SW 1271 (cell line): ENCODE measurements around the gene PBX3.
"Not testable (repeated sequence)": the region's sequence is repeated elsewhere in the genome, so short reads cannot be mapped to it uniquely, and the experiment has no call there.

Experiments used
- DNase-seq, 2 experiments: peaks; one replicate each; lab custom pipeline; 2025; lab: John Stamatoyannopoulos, UW

Gene PBX3

DNA sequence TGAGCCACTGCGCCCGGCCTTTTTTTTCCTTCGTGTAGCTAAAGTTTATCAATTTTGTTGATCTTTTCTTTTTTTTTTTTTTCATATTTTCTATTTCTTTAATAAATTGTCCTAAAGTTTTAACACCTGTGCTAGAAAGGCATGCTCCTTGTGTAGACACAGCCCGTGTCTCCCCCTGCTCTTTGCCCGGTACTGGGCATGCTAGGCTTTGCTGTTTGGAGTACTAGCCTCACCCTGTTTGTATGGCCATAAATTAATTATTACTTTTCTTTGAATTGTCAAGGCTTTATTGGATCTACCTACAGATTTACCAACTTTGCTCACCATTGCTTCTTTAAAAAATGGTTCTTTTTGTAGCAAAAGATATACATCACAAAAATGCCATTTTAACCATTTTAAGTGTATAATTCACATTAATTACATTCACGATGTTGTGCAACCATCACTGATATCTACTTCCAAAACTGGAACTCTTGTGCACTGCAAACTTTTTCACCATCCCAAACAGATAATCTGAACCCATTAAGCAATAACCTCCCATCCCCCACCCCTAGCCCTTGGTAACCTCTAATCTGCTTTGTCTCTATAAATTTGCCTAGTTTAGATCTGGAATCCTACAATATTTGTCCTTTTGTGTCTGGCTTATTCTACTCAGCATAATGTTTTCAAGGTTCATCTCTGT is 31.5 kb downstream of the PBX3 start:
- not testable (repeated sequence) for DNase-seq

DNA sequence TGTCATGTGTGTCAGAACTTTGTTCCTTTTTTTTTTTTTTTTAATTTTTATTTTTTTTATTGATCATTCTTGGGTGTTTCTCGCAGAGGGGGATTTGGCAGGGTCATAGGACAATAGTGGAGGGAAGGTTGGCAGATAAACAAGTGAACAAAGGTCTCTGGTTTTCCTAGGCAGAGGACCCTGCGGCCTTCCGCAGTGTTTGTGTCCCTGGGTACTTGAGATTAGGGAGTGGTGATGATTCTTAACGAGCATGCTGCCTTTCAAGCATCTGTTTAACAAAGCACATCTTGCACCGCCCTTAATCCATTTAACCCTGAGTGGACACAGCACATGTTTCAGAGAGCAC is 32.0 kb downstream of the PBX3 start:
- not testable (repeated sequence) for DNase-seq

DNA sequence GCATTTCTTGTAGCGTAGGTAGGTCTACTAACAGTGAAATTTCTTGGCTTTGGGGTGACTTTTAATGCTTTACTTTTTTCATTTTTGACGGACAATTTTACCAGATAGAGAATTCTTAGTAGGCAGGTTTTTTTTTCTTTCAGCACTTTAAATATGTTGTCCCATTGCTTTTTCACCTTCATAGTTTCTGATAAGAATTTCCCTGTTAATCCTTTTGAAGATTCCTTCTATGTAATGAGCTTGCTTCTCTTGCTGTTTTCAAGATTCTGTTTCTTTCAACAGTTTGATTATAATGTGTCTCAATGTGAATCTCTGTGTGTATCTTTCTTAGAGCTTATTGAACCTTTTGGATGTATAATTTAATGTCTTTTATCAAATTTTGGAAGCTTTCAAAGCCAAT is 35.5 kb downstream of the PBX3 start:
- no peak for DNase-seq

DNA sequence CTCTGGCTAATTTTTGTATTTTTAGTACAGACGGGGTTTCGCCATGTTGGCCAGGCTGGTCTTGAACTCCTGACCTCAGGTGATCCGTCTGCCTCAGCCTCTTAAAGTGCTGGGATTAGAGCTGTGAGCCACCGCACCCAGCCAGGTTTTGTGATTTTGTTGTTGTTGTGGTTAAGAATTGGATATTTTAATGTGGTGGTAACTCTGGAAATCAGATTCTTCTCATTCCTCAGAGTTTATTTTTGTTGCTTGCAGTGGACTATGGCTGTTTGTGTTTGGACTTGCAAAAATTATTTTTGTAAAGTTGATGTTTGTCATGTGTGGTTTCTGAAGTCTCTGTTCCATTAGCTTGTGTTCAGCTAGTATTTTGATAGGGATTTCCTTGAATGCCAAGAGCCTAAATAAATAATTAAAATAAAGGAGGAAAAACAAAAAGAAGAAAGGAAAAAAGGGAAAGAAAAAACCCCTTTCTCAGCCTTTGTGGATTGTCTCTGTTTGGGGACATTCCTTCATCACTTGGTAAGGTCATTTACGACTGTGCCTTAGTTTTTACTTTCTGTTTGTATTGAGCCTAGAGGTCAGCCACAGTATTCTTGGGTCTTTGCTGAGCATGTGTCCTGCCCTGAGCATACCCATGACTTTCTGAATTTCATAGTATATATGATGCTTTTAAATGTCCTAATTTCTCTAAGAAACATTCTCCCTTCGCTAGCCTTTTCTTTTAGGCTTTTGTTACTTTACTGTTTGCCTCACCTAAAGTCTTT is 37.3 kb downstream of the PBX3 start:
- no peak for DNase-seq

DNA sequence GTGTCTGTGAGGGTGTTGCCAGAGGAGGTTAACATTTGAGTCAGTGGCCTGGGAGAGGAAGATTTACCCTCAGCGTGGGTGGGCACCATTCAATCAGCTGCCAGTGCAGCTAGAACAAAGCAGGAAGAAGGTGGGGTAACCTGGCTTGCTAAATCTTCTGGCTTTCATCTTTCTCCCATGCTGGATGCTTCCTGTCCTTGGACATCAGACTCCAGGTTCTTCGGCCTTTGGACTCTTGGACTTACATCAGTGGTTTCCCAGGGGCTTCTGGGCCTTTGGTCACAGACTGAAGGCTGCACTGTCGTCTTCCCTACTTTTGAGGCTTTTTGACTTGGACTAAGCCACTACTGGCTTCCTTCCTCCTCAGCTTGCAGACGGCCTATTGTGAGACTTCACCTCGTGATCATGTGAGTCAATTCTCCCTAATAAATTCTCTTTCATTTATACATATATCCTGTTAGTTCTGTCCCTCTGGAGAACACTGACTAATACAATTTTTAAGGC is 38.1 kb downstream of the PBX3 start:
- DNase-seq = no peak

DNA sequence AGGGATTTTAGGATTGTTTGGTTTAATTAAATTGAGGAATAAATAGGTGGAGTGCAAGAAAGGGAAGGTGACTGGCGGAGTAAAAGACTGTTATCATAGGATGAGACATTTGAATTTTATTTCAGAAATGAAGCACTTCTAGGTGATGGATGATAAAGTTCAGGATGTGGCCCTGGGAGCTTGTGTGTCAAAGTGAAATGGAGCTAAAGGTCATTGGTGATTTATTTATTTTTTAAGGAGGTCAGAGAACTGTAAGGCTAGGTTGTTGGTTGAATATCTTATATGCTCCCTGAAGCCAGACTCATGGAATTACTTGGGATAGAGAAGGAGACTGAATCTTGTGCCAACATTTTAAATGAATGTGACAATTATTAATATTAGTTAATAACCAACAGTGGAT is 40.5 kb downstream of the PBX3 start:
- DNase-seq = no peak

DNA sequence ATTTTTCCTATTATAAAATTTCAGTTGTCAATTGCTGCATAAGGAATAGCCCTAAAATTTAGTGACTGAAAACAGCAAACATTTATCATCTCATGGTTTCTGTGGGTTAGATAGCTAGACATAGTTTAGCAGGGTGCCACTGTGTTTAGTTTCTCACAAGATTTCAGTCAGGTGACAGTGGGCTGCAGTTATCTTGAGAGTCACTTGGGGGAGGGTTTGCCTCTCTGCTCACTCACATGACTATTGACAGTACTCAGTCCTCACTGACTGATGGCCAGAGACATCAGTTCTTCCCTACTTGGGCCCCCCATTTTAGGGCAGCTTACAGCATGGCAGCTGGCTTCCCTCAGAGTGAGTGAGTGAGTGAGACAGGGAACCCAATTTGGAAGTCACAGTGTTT is 42.0 kb downstream of the PBX3 start:
- DNase-seq = no peak

DNA sequence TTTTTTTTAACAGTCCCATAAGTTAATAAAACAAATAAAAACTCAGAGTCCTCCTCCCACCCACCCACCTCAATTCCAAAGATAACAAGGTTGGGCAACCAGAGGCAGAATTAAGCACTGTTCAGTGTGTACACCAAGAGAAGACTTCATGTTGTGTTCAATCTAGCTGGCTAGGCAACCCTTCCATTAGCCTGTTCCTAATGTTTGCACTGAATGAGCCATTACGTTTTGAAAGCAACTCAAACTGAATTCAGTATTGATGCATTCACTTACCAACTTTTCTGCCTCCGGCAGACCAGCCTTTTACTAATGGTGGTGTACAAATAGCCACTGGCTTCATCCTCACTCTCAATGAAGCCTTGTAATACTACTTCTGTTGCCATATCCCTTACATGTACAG is 47.5 kb downstream of the PBX3 start:
- no peak for DNase-seq

DNA sequence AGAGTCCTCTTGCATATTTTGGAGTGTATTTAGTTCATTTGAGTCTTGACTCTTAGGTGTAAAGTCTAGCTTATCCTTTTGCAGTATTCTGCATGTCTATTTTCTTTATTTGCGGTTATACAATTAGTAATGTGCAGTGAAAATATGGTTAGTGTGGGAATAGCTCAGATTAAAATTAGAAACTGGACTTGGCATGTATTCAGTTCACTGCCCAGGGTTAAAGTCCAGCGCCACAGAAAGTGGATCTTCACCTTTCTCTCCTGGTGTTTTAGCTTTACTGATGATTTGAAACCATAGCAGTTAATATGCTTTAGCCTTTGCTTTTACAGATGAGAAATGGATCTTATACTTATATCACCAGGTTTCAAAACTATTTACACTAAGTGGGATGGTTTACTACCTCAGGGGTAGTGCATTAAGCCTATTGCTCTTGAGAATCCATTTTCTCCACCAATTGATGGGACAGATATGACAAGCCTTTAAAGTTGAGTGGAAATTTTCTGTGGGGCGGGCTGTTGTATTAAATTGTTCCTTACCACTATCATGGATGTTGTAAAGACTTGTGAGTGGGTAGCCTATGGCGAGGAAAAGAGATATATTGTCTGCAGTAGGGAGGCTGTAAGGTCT is 48.9 kb downstream of the PBX3 start:
- no peak for DNase-seq

DNA sequence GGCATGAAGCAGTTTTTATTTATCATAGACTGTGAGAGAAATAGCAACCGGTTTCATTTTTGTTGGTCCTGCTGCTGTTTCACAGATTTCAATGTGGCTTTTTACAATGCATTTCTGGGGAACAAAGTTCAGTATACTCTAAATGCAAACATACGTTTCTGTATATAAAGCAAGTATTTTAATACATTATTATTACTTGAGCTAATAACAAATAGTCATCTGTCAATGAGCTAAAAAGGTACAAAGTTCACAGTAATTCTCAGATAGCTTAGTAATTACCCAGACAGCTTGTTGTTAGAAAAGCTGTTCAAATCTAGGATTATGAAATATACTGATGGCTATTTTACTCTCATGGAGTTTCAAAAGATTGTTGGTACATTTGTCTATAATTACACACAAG is 50.8 kb downstream of the PBX3 start:
- no peak for DNase-seq

DNA sequence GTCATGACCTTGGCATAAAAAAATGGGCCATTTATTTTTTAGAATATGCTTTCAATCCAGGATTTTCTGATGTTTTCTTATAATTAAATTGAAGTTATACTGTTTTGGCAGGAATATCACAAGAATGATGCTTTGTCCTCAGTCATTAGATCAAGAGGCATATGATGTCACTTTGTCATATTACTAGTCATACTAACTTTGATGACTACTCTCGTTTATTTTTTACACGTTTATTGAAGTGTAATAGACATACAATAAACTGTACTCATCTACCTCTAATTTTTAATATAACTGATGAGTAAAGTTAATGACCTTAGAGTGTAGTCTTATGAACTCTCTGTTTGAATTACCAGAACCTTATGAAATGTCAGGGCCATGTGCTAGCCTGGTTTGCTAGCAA is 56.4 kb downstream of the PBX3 start:
- DNase-seq = no peak

DNA sequence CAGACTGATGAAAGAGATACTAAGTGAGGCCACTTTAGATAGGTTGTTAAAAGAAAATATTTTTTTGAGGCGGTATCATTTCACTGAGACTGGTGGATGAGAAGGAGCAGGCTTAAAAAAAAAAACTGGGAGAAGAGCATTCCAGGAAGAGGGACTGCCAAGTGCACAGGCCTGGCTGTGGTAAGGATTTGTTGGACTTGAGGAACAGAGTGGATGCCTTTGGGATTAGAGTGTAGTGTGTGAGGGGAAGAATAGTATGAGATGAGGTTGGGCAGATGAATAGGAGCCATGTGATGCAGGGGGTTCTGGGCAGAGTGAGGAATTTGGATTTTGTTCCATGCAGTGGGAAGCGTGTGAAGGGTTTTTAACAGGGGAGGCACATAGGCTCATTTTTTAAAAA is 57.9 kb downstream of the PBX3 start:
- DNase-seq = no peak

DNA sequence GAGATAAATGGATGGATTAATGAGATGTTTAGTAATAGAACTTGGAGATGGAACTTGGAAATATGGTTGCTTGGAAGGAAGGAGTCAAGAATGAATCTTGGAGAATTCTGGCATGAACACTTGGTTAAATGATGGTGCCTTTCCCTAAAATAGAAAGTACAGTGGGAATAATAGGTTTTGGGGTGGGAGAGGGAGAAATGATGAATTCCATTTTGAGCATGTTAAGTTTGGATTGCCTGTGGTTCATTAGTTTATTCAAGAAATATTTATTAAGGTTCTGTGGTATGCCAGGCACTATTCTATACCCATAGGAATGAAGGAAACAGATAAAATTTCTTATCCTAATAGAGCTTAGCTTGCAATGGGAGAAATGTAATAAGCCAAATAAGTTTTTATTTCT is 58.4 kb downstream of the PBX3 start:
- no peak for DNase-seq

DNA sequence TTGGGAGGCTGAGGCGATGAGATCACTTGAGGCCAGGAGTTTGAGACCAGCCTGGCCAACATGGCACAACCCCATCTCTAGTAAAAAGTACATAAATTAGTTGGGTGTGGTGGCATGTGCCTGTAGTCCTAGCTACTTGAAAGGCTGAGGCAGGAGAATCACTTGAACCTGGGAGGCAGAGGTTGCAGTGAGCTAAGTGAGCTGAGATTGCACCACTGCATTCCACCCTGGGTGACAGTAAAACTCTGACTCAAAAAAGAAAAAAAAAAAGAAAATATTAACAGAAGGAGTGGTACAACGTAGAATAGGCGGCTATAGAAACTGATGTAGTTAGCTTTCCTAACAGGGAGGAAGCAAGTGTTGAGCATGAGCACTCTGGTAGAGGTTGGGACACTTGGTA is 59.9 kb downstream of the PBX3 start:
- DNase-seq = no peak

DNA sequence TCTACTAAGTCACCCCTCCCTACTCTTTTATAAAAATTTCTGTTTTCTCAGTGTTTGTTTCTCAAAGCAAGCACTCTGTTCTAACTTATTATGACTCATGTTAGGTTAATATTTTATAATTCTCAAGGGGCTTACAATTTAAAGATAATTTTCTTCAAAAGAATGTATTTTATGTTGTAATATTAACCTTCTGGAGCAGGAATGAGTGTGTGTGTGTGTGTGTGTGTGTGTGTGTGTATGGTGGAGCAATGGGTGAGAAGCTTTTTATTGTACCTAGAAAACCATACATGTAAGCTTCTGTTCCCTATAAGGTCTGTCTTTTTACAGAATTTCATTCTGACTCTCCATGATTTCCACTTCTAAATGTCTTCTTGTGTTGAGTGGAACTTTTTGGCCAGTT is 63.0 kb downstream of the PBX3 start:
- DNase-seq = no peak

DNA sequence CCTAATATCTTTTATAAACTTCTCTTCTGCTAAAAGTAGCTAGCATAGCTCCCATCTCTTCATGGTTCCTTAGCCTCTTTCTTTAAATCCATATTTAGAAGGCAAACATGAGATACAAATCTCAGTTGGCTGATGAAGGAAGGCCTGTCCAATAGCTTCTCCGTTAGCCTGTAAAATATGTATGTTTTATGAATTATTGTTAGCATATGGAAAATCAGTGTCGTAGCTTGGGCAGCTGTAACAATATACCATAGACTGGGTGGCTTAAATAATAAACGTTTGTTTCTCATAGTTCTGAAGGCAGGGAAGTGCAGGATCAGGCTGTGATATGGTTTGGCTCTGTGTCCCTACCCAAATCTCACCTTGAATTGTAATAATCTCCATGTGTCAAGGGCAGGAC is 63.8 kb downstream of the PBX3 start:
- DNase-seq = no peak

DNA sequence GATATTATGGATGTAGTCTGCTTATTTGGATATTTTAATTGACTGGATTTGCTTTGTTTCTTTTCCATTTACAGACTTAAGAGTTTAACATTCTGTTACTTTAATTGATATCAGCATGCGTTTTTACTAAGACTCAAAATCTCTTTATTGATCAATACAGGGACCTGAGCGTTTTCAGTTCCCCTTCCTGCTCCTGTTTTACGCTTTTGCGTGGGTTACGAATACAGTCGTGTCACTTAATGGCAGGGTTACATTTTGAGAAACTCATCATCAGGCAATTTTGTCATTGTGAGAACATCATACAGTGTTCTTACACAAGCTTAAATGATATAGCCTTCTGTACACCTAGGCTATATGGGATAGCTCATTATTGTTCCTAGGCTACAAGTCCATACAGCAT is 65.2 kb downstream of the PBX3 start:
- no peak for DNase-seq

DNA sequence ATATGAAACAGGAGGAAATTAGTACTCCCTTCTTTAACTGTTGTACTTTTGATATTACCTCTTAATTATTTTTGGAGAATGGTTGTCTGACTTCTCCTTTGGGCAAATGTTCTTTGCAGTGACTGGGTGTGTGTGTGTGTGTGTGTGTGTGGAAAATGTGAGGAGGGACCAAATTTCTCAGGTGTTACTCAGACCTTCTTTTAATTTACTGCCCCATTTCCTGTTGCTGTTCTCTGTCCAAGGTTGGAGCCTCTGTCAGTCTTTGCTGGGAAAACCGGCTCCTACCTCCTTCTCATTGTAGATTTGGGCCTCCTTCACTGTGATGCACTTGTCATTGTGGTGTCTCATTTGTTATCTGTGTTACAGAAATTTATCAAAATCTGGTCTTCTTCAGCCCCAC is 68.4 kb downstream of the PBX3 start:
- DNase-seq = peak in 1 of 2 experiments; percentile 11

DNA sequence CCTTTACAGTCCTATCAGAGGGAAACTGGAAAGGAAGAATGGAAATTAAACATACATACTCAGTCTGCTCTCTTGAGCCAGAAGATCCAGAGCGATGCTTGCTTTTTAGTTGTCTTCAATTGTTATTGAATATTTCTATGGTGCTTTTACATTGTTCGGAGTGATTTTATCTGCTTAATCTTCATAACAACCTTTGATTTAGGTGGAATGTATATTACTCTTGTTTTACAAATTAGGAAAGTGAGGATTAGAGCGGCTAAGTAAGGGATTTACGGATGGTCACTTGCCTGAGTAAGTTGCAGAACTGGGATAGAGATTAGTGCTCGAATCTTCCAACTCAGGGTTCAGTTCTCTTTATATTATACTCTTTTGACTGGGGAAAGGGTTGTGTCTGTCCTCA is 69.1 kb downstream of the PBX3 start:
- no peak for DNase-seq

DNA sequence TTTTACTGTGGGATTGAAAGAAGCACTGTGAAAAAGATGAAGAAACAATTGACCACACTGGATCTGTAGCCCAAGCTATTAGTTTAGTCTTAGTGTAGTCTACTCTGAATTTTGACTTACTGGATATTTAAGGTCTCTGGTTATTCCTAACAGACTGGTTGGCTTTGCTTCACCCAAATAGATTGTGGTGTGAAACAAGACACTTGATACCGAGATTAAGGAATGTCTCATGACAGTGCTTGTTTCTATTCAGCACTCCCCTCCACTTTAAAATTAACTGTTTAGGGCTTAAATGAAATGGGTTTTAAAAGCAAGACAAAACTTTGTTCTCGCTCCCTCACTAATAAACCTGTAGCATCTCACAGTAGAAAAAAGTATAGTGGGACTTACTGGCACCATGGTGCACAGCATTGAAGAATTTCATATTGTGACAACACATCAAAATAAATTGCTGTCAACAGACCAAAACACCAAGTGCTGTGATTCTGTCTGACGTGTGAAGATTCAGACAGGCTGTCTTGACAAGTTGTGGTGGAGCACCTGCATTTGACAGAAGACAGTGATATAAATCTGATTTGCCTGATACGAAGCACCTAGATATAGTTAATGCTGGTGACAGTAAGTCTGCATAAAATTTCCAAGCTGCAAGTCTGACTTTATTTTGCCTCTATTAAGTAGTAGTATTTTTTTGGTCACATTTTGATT is 73.1 kb downstream of the PBX3 start:
- DNase-seq = no peak

DNA sequence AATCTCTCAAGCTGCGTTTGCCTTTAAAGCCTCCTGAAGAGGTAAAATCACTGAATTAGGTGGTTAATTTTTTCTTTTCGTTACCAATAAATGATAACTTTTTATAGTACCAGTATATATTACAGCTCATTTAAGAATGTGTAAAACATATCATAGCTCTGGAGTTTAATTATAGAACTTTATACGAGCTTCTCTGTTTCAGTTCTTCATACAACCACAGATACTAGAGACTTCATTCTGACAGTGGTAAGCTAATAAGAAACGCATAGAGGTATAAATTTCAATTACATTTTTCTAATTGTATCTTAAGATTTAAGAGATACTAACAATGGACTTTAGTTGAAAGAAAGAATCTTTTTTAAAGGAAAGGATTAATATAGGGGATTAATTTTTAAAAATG is 73.9 kb downstream of the PBX3 start:
- DNase-seq = no peak

DNA sequence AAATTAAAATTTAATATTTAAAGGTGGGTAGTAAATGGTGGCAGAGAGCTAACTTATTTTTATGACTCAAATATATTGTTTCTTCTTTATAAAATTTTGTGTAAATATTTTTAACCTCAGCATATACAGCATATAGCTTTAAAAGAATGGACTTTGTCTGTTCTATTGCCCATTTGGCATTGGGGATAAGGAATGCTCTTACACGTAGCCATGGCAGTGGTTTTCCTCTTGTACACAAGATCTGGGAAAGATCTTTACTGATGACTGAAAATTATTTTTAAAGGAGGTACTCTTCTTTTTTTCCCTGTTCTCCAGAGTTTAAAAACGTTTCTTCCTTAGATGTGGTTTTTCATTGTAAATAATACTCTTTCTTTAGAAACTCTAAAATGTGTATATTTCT is 75.0 kb downstream of the PBX3 start:
- no peak for DNase-seq

DNA sequence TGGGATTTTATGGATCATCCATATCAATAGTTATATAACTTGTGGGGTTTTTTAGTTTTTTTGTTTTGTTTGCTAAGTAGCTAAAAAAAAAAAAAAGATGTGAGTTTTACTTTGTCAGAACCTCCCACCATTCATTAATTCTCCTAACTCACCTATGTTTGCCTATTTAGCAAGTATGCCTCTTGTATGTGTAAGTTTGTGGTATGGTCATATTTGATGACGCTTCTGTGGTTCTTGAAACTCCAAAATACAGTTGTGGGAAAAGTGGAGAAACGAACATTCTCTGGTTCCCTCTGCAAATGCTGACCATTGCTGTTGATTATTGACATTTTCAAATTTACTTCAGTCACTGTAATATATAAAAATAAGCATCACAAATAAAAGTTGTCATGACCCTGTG is 75.7 kb downstream of the PBX3 start:
- no peak for DNase-seq
